Fibroblast of the aortic adventitia (primary cell): ENCODE results near the gene AK5. TPM values are rescaled to one million over a fixed set of nuclear protein-coding genes. Genes with fewer than 3 reads are reported as not detected.
"Not testable (repeated sequence)": the region's sequence is repeated elsewhere in the genome, so short reads cannot be mapped to it uniquely, and the experiment has no call there.

Source experiments
- DNase-seq: peaks from one replicate; pipeline ENCODE4 v3.0.0-alpha.2; 2010; ENCODE audit warnings: low read depth
- H3K4me3 ChIP-seq: 2 replicates; pipeline ENCODE4 v1.5.1; 2011; ENCODE audit warnings: low read depth, mild to moderate bottlenecking, control low read depth, low read length, moderate library complexity
- CTCF ChIP-seq: IDR thresholded peaks from 2 replicates; pipeline ENCODE4 v1.5.1; 2011; ENCODE audit warnings: mild to moderate bottlenecking, low read length, control low read depth, inconsistent platforms; ENCODE audit not compliant: insufficient read depth
- total RNA-seq: library from RNA; depleted of rRNA; stranded (reverse); fragments of >200 nt; gene quantifications from 2 replicates; pipeline ENCODE4 v1.2.3, GENCODE V29; 2012; ENCODE audit warnings: low replicate concordance

AK5 gene
- total RNA-seq, 1 donor: 13.5 TPM

- no peak for TF ChIP-seq CTCF
- H3K4me3 ChIP-seq: no peak overlapping the region
- DNase-seq: no peak
Measured at GRCh38 chr1:77504986-77505385, 223.2 kb downstream of the AK5 start.

GRCh38 chr1:77506771-77507170 lies 225.0 kb downstream of the AK5 start:
- no peak for DNase-seq
- TF ChIP-seq CTCF: no peak
- H3K4me3 ChIP-seq: no peak overlapping the region

- H3K4me3 ChIP-seq: no peak overlapping the region
- no peak for TF ChIP-seq CTCF
- DNase-seq: peak; percentile 55
Measured at GRCh38 chr1:77509051-77509492, 227.3 kb downstream of the AK5 start.

GRCh38 chr1:77509898-77510297 lies 228.1 kb downstream of the AK5 start:
- TF ChIP-seq CTCF: no peak
- DNase-seq: no peak
- H3K4me3 ChIP-seq: no peak overlapping the region

- H3K4me3 ChIP-seq: no peak overlapping the region
- peak; percentile 91 for DNase-seq
- TF ChIP-seq CTCF: no peak
Measured at GRCh38 chr1:77511440-77511840, 229.6 kb downstream of the AK5 start.

GRCh38 chr1:77512650-77513049 lies 230.8 kb downstream of the AK5 start:
- not testable (repeated sequence) for H3K4me3 ChIP-seq, DNase-seq

GRCh38 chr1:77513839-77514763 lies 232.3 kb downstream of the AK5 start:
- peak; percentile 94 for DNase-seq
- H3K4me3 ChIP-seq: no peak overlapping the region
- no peak for TF ChIP-seq CTCF
